Activated CD4-positive, alpha-beta T cell treated with anti-CD3 and anti-CD28 coated beads, Interleukin-10, Interleukin-2, amounts not matched to agents 100 ng/mL and 50 ng/mL, durations not matched to agents 16 hours and 8 hours (primary cell): ENCODE data around the gene GNE.
A peak's percentile ranks its signal among the peaks of the same experiment; 100 is the strongest.
"Not testable (repeated sequence)": the region's sequence is repeated elsewhere in the genome, so short reads cannot be mapped to it uniquely, and the experiment has no call there.

Experiments
- DNase-seq: peaks from one replicate; pipeline ENCODE4 v3.0.0-alpha.2; 2020

GNE gene

GRCh38 chr9:36268007-36268427 is 9.8 kb upstream of the GNE start:
- no peak for DNase-seq

GRCh38 chr9:36264896-36265295 is 6.6 kb upstream of the GNE start:
- DNase-seq = no peak

- DNase-seq = no peak
These were observed 5.4 kb upstream of the GNE start for GRCh38 chr9:36263683-36264082.

DNA sequence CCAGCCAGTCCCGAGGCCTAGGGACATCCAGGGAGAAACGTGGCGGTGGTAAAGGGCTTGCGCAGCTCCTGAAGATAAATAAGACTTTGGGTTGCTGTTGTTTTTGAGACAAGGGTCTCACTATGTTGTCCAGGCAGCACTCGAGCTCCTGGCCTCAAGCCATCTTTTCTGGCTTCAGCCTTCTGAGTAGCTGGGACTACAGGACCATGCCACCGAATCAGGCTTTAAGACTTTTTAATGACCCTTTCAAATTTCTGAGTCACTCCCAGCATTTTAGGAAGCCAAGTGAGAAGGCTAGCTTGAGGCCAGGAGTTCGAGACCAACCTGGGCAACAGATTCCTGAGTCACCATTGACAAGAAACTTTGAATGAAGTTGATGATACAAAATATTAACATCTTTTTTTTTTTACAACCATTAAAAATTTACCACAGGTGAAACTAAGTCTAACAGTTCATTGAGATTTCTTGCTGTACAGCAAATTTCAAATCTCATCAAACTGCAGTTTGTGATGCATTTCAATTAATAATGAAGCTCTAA is 817 bp upstream of the GNE start:
- no peak for DNase-seq

DNA sequence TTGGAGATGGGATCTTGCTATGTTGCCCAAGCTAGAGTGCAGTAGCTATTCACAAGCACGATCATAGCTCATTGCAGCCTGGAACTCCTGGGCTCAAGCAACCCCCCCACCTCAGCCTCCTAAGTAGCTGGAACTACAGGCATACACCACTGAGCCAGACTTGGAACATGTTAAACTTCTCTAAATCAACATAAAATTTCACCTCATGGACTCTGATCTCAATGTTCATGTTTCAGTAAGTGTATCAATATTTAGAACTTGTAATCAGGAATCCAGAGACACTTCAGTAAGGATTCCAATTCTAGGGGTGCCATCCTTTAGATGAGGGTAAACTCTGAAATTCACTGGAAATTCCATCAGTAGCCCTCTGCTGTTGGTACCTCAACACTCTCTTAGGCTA is 6.8 kb downstream of the GNE start:
- DNase-seq = no peak

DNA sequence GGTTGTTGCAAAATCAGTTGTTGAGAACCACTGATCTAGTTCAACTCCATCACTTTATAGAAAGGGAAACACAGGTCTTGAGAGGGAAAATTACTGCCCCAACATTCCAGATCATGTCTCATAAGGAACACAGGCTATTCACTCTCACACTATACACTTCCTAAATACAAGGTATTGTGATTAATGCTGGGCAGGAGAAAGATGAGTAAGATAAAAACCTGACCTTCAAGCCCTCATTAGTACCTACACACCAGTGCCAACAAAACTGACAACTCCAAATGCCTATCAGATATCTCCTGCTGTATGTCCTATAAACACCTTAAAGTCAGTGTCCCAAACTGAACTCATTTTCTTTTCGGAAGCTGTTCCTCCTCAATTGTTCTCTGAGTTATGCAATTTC is 8.2 kb downstream of the GNE start:
- DNase-seq = no peak

DNA sequence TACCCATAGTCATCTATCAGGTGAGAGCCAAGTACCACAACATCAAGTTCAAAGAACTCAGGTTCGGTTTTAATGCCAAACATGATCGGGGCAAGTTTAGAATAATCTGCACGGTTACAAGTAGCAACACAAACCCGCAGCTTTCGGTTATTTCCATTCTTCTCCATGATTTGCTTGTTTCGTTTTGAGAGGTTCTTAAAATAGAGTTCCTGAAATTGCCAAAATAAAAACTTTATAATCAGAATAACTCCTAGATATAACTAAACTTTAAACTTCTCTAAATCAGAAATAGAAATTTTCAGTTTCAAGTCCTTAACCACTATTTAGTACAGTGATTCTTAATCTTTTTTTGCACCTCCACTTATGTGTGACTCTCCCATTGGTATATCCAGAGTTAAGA is 9.1 kb downstream of the GNE start:
- DNase-seq = no peak

DNA sequence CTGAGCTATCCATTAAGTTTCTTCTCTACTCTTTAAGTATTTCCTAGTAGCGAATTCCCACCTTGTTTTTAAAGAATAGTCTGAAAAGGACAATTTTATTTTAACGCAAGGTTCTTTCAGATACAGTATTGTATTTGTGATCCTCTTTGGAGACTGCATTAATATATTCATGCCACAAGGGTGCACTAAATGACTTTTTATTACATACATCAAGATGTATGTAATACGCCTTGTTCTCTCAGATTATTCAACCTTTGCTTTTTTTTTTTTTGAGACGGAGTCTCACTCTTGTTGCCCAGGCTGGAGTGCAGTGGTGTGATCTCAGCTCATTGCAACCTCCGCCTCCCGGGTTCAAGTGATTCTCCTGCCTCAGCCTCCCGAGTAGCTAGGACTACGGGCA is 10.2 kb downstream of the GNE start:
- peak; percentile 32 for DNase-seq

DNA sequence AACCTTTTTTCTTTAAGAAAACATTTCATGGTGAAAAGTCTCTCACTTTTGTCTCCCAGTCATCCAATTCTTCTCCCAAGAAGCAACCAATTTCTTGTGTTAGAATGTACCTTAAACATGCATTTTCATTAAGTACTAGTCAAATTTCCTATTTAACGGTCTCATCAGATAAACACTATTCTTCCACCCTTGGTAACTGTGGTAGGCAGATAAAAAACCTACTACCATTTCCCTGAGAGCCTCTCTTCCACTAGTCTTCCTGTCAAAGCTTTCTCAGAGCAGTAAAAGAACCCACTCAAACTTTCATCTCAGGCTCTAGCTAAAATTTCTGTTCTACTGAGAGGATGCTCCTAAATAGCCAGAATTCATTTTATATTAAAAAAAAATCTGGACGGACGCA is 10.9 kb downstream of the GNE start:
- no peak for DNase-seq

GRCh38 chr9:36245906-36246305 is 12.3 kb downstream of the GNE start:
- no peak for DNase-seq

GRCh38 chr9:36239675-36240074 is 18.6 kb downstream of the GNE start:
- not testable (repeated sequence) for DNase-seq

DNA sequence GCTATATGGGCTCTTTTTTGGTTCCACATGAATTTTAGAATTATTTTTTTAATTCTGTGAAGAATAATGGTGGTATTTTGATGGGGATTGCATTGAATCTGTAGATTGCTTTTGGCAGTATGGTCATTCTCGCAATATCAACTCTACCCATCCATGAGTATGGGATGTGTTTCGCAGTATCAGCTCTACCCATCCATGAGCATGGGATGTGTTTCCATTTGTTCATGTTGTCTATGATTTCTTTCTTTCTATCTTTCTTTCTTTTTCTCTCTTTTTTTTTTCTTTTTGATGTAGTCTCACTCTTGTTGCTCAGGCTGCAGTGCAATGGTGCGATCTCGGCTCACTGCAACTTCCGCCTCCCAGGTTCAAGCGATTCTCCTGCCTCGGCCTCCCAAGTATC is 19.0 kb downstream of the GNE start:
- DNase-seq = not testable (repeated sequence)

DNA sequence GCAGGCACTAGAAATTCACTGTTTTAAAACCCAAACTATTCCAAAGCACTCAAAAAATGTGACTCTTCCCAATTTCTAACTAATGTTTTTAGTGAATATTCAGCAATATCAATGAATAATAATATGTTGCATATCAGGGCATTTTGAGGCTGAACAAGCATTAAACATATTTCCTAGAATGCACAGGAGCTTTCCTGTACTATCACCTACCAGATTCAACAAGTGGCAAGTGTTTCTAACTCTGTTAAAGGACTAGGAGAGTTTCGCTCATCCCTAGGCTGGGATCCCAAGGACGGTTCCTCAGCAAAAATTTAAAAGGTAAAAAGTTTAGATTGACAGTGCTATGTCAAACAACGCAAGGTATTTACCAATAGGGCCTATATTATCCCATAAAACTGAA is 21.0 kb downstream of the GNE start:
- no peak for DNase-seq

DNA sequence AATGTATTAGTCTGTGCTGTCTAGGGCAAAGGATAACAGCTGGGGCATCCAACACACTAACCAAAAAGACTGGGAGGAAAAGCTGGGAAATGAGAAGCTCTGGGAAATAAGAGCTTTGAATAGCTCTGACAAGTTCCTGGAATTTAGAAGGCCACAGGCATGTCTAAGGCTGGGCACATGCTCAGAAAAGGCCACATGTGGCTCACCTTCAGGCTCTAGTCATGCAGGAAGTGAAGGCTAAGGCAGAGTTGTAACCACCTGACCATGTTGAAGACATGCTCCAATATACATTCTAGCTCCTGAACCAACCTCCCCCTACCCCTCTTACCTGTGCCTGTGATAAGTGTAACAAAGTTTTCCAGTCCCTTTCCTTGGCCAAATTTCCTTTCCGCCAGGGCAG is 35.8 kb downstream of the GNE start:
- no peak for DNase-seq

DNA sequence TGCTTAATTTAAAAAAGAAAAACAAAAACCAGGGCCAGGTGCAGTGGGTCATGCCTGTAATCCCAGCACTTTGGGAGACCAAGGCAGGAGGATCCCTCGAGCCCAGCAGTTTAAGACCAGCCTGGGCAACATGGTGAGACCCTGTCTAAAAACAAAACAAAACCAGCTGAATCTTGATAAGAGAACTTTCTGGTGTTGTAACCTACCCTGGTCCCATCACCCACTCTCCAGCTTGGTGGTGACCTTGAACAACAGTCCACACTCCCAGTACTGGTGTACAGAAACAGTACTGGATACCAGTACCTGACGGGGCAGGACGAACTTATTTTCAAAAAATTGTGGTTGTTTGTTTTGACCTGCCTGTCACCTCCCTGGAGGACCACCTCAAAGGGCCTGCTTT is 36.6 kb downstream of the GNE start:
- no peak for DNase-seq

DNA sequence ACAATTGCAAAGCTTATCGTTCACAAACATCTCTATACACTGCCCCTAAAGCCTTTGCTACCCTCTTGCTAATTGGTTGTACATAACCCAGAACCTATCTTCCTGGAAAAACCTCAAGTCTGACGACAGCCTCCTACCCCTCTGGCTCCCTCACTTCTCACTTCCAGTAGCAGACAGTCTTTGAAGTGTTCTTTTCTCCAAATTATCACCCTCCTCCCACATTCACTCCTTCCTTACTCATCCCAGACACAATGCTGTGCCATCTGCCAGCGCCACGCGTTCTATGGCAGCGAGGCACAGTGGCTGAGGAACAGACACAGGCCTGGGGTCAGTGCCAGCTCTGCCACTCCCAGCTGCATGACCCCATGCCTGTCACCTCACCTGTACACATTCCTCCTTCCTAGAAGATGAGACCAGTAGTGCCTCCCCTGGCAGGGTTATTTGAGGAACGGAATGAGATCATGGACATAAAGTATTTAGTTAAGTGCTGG is 39.8 kb downstream of the GNE start:
- DNase-seq = peak; percentile 58

- no peak for DNase-seq
These were observed 40.2 kb downstream of the GNE start for GRCh38 chr9:36218011-36218410.

- no peak for DNase-seq
These were observed 40.8 kb downstream of the GNE start for GRCh38 chr9:36217256-36217968.

DNA sequence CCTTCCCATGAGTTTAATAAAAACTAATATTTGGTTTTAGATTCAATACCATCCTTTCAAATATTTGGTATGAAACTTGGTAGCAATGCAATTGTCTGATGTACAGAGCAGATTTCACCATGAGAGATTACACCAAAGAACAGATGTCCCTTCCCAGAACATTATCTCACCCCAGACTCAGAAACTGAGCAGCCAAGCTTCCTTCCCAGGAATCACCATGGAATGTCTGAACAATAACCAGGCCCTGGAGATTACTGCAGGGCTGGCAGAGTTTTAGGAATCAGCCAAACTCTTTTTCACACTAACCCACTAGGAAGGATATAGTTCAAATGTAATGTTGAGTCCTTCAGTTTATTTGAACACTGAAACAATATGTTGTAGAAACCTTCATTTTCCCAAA is 43.7 kb downstream of the GNE start:
- DNase-seq = no peak

GRCh38 chr9:36213989-36214388 is 44.3 kb downstream of the GNE start:
- DNase-seq = no peak

- DNase-seq = no peak
These were observed 44.9 kb downstream of the GNE start for GRCh38 chr9:36213387-36213786.

DNA sequence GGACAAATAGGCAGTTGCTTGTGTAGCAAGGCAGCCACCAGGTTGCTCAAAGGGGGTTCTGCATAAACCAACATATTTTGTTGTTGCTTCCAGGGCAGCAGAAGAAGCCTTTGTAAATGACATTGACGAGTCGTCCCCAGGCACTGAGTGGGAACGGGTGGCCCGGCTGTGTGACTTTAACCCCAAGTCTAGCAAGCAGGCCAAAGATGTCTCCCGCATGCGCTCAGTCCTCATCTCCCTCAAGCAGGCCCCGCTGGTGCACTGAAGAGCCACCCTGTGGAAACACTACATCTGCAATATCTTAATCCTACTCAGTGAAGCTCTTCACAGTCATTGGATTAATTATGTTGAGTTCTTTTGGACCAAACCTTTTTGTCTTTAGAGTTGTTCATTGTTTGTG is 46.7 kb downstream of the GNE start:
- no peak for DNase-seq

DNA sequence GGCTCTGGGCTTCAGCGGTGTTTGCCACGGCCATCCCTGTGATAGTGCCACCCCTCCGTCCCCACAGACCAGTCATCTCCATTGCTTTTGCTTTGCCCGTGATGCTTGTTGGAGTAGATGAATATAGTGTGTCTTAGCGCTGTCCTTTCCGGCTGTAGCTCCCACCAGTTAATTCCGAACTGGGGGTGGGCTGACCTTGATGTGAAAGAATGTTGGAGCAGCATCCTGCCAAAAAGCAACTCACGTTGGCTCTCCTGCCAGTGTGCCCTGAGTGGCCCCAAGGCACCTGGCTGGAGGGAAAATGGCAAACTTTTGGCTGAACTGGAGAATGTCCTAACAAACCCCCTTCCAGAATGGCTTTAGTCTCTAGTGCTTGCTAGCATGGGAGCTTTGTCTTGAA is 47.5 kb downstream of the GNE start:
- DNase-seq = no peak

GRCh38 chr9:36208521-36209253 is 49.6 kb downstream of the GNE start:
- DNase-seq = no peak
